A673 (cell line): ENCODE results near the gene TEX101. TPM values are rescaled to one million over a fixed set of nuclear protein-coding genes. Genes with fewer than 3 reads are reported as not detected.

Experiments
- BruUV-seq: library from RNA; stranded (reverse); fragments of 400-500 nt; replicated peaks from 2 replicates; lab custom pipeline; 2021; lab: Mats Ljungman, UMichigan
- CTCF ChIA-PET: fragments of 300-600 bp; sonication (Branson Sonifier 250); formaldehyde crosslinking; loops from one replicate; lab custom pipeline; 2022; ENCODE audit warnings: antibody characterized with exemption; lab: Charles Lee
- POLR2A ChIA-PET: fragments of 300-600 bp; sonication (Branson Sonifier 250); formaldehyde crosslinking; loops from one replicate; lab custom pipeline; 2022; ENCODE audit warnings: antibody characterized with exemption; ENCODE audit not compliant: low non-redundant PET; lab: Charles Lee
- DNase-seq: peaks from one replicate; pipeline ENCODE4 v3.0.0-alpha.2; 2015; ENCODE audit warnings: low spot score
- H3K27ac ChIP-seq: fragments of 200-600 bp; sonication (generic); 2 replicates; pipeline ENCODE4 v1.5.1; 2016; ENCODE audit warnings: mixed run types, low read depth, mild to moderate bottlenecking, mixed read lengths, antibody characterized with exemption, low read length; ENCODE audit not compliant: poor library complexity, severe bottlenecking
- H3K27me3 ChIP-seq: fragments of 200-600 bp; sonication (generic); replicated peaks from 2 replicates; pipeline ENCODE4 v1.6.1; 2017; ENCODE audit warnings: mixed run types, low read depth, mild to moderate bottlenecking, mixed read lengths, antibody characterized with exemption, low read length; ENCODE audit not compliant: insufficient read depth, poor library complexity
- H3K36me3 ChIP-seq: fragments of 200-600 bp; sonication (generic); 2 replicates; pipeline ENCODE4 v1.6.1; 2016; ENCODE audit warnings: mixed run types, mild to moderate bottlenecking, mixed read lengths, antibody characterized with exemption, low read length; ENCODE audit not compliant: insufficient read depth, poor library complexity, severe bottlenecking
- H3K4me1 ChIP-seq: fragments of 200-600 bp; sonication (generic); 2 replicates; pipeline ENCODE4 v1.6.1; 2017; ENCODE audit warnings: mixed run types, mild to moderate bottlenecking, mixed read lengths, antibody characterized with exemption, low read length; ENCODE audit not compliant: insufficient read depth, poor library complexity, severe bottlenecking
- H3K4me3 ChIP-seq: fragments of 200-600 bp; sonication (generic); 2 replicates; pipeline ENCODE4 v1.5.1; 2016; ENCODE audit warnings: low read depth, mixed run types, mild to moderate bottlenecking, mixed read lengths, low read length; ENCODE audit not compliant: poor library complexity, severe bottlenecking
- H3K9me3 ChIP-seq: fragments of 200-600 bp; sonication (generic); 2 replicates; pipeline ENCODE4 v1.6.1; 2016; ENCODE audit warnings: mixed run types, low read depth, mild to moderate bottlenecking, mixed read lengths, antibody characterized with exemption, low read length; ENCODE audit not compliant: poor library complexity, severe bottlenecking
- CTCF ChIP-seq: fragments of 300-800, 200-600 bp; sonication (generic); conservative IDR thresholded peaks from 2 replicates; pipeline ENCODE4 v1.5.1; 2017; ENCODE audit warnings: low read depth, mild to moderate bottlenecking, antibody characterized with exemption, low read length, moderate library complexity, mixed read lengths
- EZH2 ChIP-seq: fragments of 200-600 bp; sonication (generic); IDR thresholded peaks from 2 replicates; pipeline ENCODE4 v1.6.1; 2017; ENCODE audit warnings: borderline replicate concordance, low read depth, mild to moderate bottlenecking, mixed read lengths, antibody characterized with exemption, low read length; ENCODE audit not compliant: poor library complexity, severe bottlenecking
- intact Hi-C: fragments of 100-400 bp; cut with micrococcal nuclease; formaldehyde crosslinking; loops from one replicate; pipeline ENCODE4 v1.10.0; 2022; ENCODE audit not compliant: unreplicated experiment
- total RNA-seq: library from RNA; stranded (reverse); gene quantifications from 2 replicates; pipeline ENCODE4 v1.2.3, GENCODE V29; 2021

The TEX101 gene
- total RNA-seq, 1 experiment from 2014 or later: not detected

DNA sequence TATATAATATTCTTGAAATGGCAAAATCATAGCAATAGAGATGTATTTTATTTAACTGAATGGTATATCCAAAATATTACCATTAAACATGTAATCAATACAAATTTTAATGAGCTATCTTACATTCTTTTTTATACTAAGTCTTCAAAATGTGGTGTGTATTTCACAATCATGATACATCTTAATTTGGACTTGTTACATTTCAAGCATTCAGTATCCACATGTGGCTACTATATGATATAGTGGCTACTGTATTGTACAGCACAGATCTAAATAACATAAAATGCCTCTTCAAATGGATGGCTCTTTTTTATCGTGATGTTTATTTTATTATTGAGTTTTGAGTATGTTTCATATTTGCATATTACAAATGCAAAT, 8.0 kb downstream of the TEX101 start:
- no peak overlapping the region for H3K27ac ChIP-seq
- H3K9me3 ChIP-seq: no peaks in the 10 kb centered on the region
- no peak for DNase-seq
- intact Hi-C loops: no loop called here
- TF ChIP-seq EZH2 (no peak), CTCF (no peak)
- ChIA-PET CTCF (interaction anchor here (0.6 kb wide), 1 partner anchor 10 kb away, joined by 3 read pairs; no protein-coding TSS in a partner anchor), POLR2A (no interaction called here)
- no peak overlapping the region for H3K4me3 ChIP-seq
- H3K27me3 ChIP-seq: no peaks in the 10 kb centered on the region
- BruUV-seq: no TSS peak
- peaks cover 6% of the 10 kb centered on the region for H3K4me1 ChIP-seq
- no peaks in the 10 kb centered on the region for H3K36me3 ChIP-seq

GRCh38 chr19:43423779-43424178, 9.1 kb downstream of the TEX101 start:
- Histone ChIP-seq H3K9me3 (no peaks in the 10 kb centered on the region), H3K27me3 (no peaks in the 10 kb centered on the region), H3K4me1 (peaks cover 6% of the 10 kb centered on the region), H3K4me3 (no peak overlapping the region), H3K36me3 (no peaks in the 10 kb centered on the region), H3K27ac (no peak overlapping the region)
- ChIA-PET CTCF (no interaction called here), POLR2A (no interaction called here)
- intact Hi-C loops: no loop called here
- TF ChIP-seq EZH2 (no peak), CTCF (no peak)
- DNase-seq: no peak
- no TSS peak for BruUV-seq

DNA sequence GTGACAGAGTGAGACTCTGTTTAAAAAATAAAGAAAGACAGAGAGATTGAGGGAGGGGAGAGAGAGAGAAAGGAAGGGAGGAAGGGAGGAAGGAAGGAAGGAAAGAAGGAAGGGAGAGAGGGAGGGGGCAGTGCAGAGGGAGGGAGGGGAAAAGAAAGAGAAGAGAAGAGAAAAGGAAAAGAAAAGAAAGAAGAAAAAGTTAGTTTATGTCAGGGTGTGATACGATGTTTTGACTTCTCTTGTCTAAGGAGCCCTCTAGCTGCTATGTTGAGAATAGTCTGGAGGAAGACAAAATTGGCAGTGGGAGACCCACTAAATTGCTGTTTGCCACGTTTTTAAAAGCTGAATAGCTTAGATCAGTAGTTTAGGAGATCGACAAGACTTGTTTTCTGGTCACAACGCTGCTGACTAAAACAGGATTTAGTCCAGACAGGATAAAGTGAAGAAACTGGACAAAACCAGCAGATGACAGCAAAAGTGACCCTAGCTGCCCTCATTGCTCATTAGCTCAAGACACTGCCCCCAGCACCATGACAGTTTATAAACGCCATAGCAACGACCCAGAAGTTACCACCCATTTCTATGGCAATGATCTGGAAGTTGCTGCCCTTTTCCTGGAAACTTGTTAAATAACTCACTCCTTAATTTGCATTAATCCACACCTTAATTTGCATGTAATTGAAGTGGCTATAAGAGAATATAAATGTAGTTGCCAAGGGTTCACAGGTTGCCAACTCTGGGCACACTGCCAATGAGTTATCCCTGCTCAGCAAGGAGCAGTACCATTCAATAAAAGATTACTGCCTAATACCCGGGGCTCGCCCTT, 11.1 kb downstream of the TEX101 start:
- Histone ChIP-seq H3K36me3 (no peaks in the 10 kb centered on the region), H3K9me3 (no peaks in the 10 kb centered on the region), H3K27me3 (no peaks in the 10 kb centered on the region), H3K27ac (no peak overlapping the region), H3K4me1 (peaks cover 6% of the 10 kb centered on the region), H3K4me3 (no peak overlapping the region)
- CTCF ChIA-PET: interaction anchor here (0.6 to 0.8 kb wide), 2 partner anchors 8 to 94 kb away, joined by 3 to 4 read pairs; no protein-coding TSS in a partner anchor
- DNase-seq: peak; percentile 51
- no TSS peak for BruUV-seq
- no peak for TF ChIP-seq EZH2
- TF ChIP-seq CTCF: peak; percentile 74
- intact Hi-C loops: no loop called here
- POLR2A ChIA-PET: no interaction called here
